Activated CD8-positive, alpha-beta memory T cell treated with anti-CD3 and anti-CD28 coated beads for 1 hour (primary cell): ENCODE measurements around the gene CFL2.
"Not testable (repeated sequence)": the region's sequence is repeated elsewhere in the genome, so short reads cannot be mapped to it uniquely, and the experiment has no call there.

ENCODE experiments used
- DNase-seq, 2 donors: peaks; one replicate each; pipeline ENCODE4 v3.0.0-alpha.2; 2020; ENCODE audit warnings: low read depth in 1 of 2; ENCODE audit errors: extremely low read depth in 1 of 2

Gene CFL2

GRCh38 chr14:34714320-34715126, at the start of gene CFL2:
Gene CFL2 (minus strand): TSS chr14:34714593. CDS start chr14:34714540, 53 bp downstream.
- DNase-seq = peak; percentile 15 to 58

GRCh38 chr14:34755215-34755614, 40.8 kb upstream of the CFL2 start:
- DNase-seq = no peak

GRCh38 chr14:34754687-34755086, 40.3 kb upstream of the CFL2 start:
- no peak for DNase-seq

GRCh38 chr14:34750670-34751069, 36.3 kb upstream of the CFL2 start:
- no peak for DNase-seq

- no peak for DNase-seq
Observed at GRCh38 chr14:34750233-34750632, 35.8 kb upstream of the CFL2 start.

- no peak for DNase-seq
Observed at GRCh38 chr14:34749408-34749807, 35.0 kb upstream of the CFL2 start.

GRCh38 chr14:34742270-34743115, 28.1 kb upstream of the CFL2 start:
- DNase-seq = no peak

GRCh38 chr14:34741840-34742239, 27.4 kb upstream of the CFL2 start:
- DNase-seq = no peak

- DNase-seq = not testable (repeated sequence)
Observed at GRCh38 chr14:34740139-34740538, 25.7 kb upstream of the CFL2 start.

GRCh38 chr14:34737079-34737478, 22.7 kb upstream of the CFL2 start:
- DNase-seq = not testable (repeated sequence)

- no peak for DNase-seq
Observed at GRCh38 chr14:34733245-34733644, 18.9 kb upstream of the CFL2 start.

GRCh38 chr14:34732802-34733201, 18.4 kb upstream of the CFL2 start:
- no peak for DNase-seq

GRCh38 chr14:34723867-34724266, 9.5 kb upstream of the CFL2 start:
- DNase-seq = no peak

GRCh38 chr14:34722723-34723545, 8.5 kb upstream of the CFL2 start:
- DNase-seq = no peak

GRCh38 chr14:34721129-34721528, 6.7 kb upstream of the CFL2 start:
- no peak for DNase-seq

- DNase-seq = no peak
Observed at GRCh38 chr14:34718750-34719304, 4.4 kb upstream of the CFL2 start.

GRCh38 chr14:34715127-34715863, 902 bp upstream of the CFL2 start:
- no peak for DNase-seq

- no peak for DNase-seq
Observed at GRCh38 chr14:34713681-34714319, 593 bp downstream of the CFL2 start.

GRCh38 chr14:34713122-34713680, 1.2 kb downstream of the CFL2 start:
- DNase-seq = no peak
